ENCODE data around the gene TMEM198. TPM values are rescaled to one million over a fixed set of nuclear protein-coding genes. Genes with fewer than 3 reads are reported as not detected.

Gene TMEM198
- total and polyA plus RNA-seq, 9 of the 15 experiments (the other 6 are each of a cell fraction or from before 2014, with no cell fraction given): 0.03 to 3.8 (median 1.0) TPM

DNA sequence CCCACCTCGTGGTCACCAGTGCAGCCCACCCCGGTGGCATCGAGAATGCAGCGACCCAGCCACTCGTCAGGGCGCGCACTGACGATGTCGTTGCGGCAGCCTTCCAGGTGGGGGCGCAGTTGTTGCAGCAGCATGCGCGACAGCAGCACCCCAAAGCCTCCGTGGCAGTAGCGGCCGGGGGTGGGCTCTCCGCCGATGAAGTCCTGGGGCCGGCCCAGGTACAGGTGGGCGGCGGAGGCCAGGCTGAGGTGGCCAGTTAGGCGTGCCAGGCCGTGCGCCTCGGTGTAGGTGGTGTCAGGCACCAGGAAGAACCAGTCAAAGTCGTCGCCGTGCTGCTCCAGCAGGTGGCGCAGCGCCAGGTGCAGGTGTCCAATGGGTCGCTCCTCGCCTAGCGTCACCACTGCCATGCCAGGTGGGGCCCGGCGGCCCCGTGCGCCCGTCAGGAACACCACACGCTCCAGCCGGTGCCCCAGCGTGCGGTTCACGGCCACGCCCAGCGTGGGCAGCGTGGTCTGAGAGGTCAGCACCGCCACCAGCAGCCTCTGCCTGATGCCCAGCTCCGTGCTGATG, 2.1 kb upstream of the TMEM198 start (continued):
- TF ChIP-seq ZFPM2 (CRISPR knock-in tag; IDR thresholded peaks at IDR 0.05) (no peak), TCF7L2 (IDR thresholded peaks at IDR 0.05; ENCODE audit: low read depth, low read length) (no peak), MAFG (tag; conservative IDR thresholded peaks at IDR 0.05) (no peak), KLF6 (CRISPR knock-in tag; IDR thresholded peaks at IDR 0.05; ENCODE audit: borderline replicate concordance) (0 out of 2 replicates have a peak, but pooled peaks have one; percentile 13), GABPA (tag; conservative IDR thresholded peaks at IDR 0.05; ENCODE audit: low read depth) (no peak), RFX5 (IDR thresholded peaks at IDR 0.05; ENCODE audit: low read depth, low read length) (no peak), SMAD2 (IDR thresholded peaks at IDR 0.05; ENCODE audit: low read depth, low read length) (no peak), RHOXF2B (CRISPR knock-in tag; conservative IDR thresholded peaks at IDR 0.05) (no peak), TGIF2 (CRISPR knock-in tag; IDR thresholded peaks at IDR 0.05) (no peak), MAZ (CRISPR knock-in tag; conservative IDR thresholded peaks at IDR 0.05 in 1 of 2, IDR thresholded peaks at IDR 0.05 in 1 of 2) (peak; percentile 73 to 76), TCFL5 (CRISPR knock-in tag; conservative IDR thresholded peaks at IDR 0.05) (no peak), ZNF76 (CRISPR knock-in tag; IDR thresholded peaks at IDR 0.05; ENCODE audit: borderline replicate concordance) (no peak), SAFB2 (IDR thresholded peaks at IDR 0.05; ENCODE audit: borderline replicate concordance, low read depth, low read length, severe bottlenecking) (no peak), SRSF1 (IDR thresholded peaks at IDR 0.05; ENCODE audit: low read depth, low read length) (no peak), TAL1 (IDR thresholded peaks at IDR 0.05) (no peak), TRIM28 (IDR thresholded peaks at IDR 0.05) (no peak; the same call in 1 of the 2 replicates), SAFB (IDR thresholded peaks at IDR 0.05; ENCODE audit: borderline replicate concordance, low read depth, low read length) (no peak), HNRNPL (IDR thresholded peaks at IDR 0.05; ENCODE audit: low read depth, low read length) (peak; percentile 91), GABPB1 (CRISPR knock-in tag; IDR thresholded peaks at IDR 0.05) (peak; percentile 60; the same call in 1 of the 2 replicates), POLR3A (IDR thresholded peaks at IDR 0.05; ENCODE audit: borderline replicate concordance, extremely low read depth, insufficient read depth, insufficient read length) (no peak), HDGF (IDR thresholded peaks at IDR 0.05) (no peak)
- TF ChIP-seq, protein P1, sequence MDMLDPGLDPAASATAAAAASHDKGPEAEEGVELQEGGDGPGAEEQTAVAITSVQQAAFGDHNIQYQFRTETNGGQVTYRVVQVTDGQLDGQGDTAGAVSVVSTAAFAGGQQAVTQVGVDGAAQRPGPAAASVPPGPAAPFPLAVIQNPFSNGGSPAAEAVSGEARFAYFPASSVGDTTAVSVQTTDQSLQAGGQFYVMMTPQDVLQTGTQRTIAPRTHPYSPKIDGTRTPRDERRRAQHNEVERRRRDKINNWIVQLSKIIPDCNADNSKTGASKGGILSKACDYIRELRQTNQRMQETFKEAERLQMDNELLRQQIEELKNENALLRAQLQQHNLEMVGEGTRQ (CRISPR knock-in tag; IDR thresholded peaks at IDR 0.05): no peak
- TF ChIP-seq, protein P2, sequence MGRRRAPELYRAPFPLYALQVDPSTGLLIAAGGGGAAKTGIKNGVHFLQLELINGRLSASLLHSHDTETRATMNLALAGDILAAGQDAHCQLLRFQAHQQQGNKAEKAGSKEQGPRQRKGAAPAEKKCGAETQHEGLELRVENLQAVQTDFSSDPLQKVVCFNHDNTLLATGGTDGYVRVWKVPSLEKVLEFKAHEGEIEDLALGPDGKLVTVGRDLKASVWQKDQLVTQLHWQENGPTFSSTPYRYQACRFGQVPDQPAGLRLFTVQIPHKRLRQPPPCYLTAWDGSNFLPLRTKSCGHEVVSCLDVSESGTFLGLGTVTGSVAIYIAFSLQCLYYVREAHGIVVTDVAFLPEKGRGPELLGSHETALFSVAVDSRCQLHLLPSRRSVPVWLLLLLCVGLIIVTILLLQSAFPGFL (CRISPR knock-in tag; IDR thresholded peaks at IDR 0.05): no peak
- TF ChIP-seq, protein P3, sequence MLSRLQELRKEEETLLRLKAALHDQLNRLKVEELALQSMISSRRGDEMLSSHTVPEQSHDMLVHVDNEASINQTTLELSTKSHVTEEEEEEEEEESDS (CRISPR knock-in tag; IDR thresholded peaks at IDR 0.05): no peak
- TF ChIP-seq, protein P4, sequence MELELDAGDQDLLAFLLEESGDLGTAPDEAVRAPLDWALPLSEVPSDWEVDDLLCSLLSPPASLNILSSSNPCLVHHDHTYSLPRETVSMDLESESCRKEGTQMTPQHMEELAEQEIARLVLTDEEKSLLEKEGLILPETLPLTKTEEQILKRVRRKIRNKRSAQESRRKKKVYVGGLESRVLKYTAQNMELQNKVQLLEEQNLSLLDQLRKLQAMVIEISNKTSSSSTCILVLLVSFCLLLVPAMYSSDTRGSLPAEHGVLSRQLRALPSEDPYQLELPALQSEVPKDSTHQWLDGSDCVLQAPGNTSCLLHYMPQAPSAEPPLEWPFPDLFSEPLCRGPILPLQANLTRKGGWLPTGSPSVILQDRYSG (tag; conservative IDR thresholded peaks at IDR 0.05; ENCODE audit: low read depth): no peak
- TF ChIP-seq, protein P5, sequence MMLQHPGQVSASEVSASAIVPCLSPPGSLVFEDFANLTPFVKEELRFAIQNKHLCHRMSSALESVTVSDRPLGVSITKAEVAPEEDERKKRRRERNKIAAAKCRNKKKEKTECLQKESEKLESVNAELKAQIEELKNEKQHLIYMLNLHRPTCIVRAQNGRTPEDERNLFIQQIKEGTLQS (IDR thresholded peaks at IDR 0.05): no peak
- TF ChIP-seq, protein P5 (CRISPR knock-in tag; conservative IDR thresholded peaks at IDR 0.05): no peak

Data from K562 (cell line).